Activated naive CD4-positive, alpha-beta T cell treated with anti-CD3 and anti-CD28 coated beads, Interleukin-2, amount 10 ng/mL, durations not matched to agents 7 days and 5 days (primary cell): Measurements from ENCODE around the gene ABCB1.
"Not testable (repeated sequence)": the region's sequence is repeated elsewhere in the genome, so short reads cannot be mapped to it uniquely, and the experiment has no call there.

Source experiments
- CTCF ChIA-PET: fragments of 350-600 bp; sonication (Branson Sonifier 250); formaldehyde crosslinking; loops from one replicate; lab custom pipeline; 2021; ENCODE audit warnings: antibody characterized with exemption; lab: Charles Lee
- DNase-seq: peaks from one replicate; pipeline ENCODE4 v3.0.0-alpha.2; 2020
- H3K27ac Mint-ChIP-seq: one replicate; pipeline ENCODE4 v1.8.0; 2021; ENCODE audit warnings: mild to moderate bottlenecking, moderate library complexity, mixed read lengths
- H3K27me3 Mint-ChIP-seq: one replicate; pipeline ENCODE4 v1.8.0; 2021; ENCODE audit warnings: mild to moderate bottlenecking, mixed read lengths
- H3K36me3 Mint-ChIP-seq: one replicate; pipeline ENCODE4 v1.8.0; 2021; ENCODE audit warnings: mixed read lengths
- H3K4me1 Mint-ChIP-seq: one replicate; pipeline ENCODE4 v1.8.0; 2021; ENCODE audit warnings: mixed read lengths
- H3K4me3 Mint-ChIP-seq: one replicate; pipeline ENCODE4 v1.8.0; 2021; ENCODE audit warnings: mild to moderate bottlenecking, moderate library complexity, mixed read lengths
- H3K9me3 Mint-ChIP-seq: one replicate; pipeline ENCODE4 v1.8.0; 2021; ENCODE audit warnings: mixed read lengths

ABCB1 gene

GRCh38 chr7:87598234-87599009 is 2.3 kb downstream of the ABCB1 start:
- Mint-ChIP-seq H3K27me3 (peaks cover 24% of the 10 kb centered on the region), H3K4me3 (no peak overlapping the region), H3K27ac (no peak overlapping the region), H3K4me1 (peaks cover 29% of the 10 kb centered on the region), H3K9me3 (no peaks in the 10 kb centered on the region), H3K36me3 (no peaks in the 10 kb centered on the region)
- CTCF ChIA-PET: interaction anchor here (2.5 kb wide), 1 partner anchor 30 kb away, joined by 7 read pairs; the partner anchor contains the start of gene RUNDC3B
- DNase-seq: no peak

- Mint-ChIP-seq H3K27me3 (peaks cover 20% of the 10 kb centered on the region), H3K9me3 (no peaks in the 10 kb centered on the region), H3K4me3 (no peak overlapping the region), H3K27ac (no peak overlapping the region), H3K4me1 (peaks cover 27% of the 10 kb centered on the region), H3K36me3 (no peaks in the 10 kb centered on the region)
- DNase-seq: no peak
- CTCF ChIA-PET: no interaction called here
These were observed 4.0 kb downstream of the ABCB1 start for GRCh38 chr7:87596696-87597095.

- Mint-ChIP-seq H3K4me3 (no peak overlapping the region), H3K27ac (no peak overlapping the region), H3K9me3 (no peaks in the 10 kb centered on the region), H3K36me3 (no peaks in the 10 kb centered on the region), H3K27me3 (peaks cover 20% of the 10 kb centered on the region), H3K4me1 (peaks cover 24% of the 10 kb centered on the region)
- CTCF ChIA-PET: no interaction called here
- no peak for DNase-seq
These were observed 4.5 kb downstream of the ABCB1 start for GRCh38 chr7:87596136-87596535.

- no peaks in the 10 kb centered on the region for H3K36me3 Mint-ChIP-seq
These were observed 8.4 kb downstream of the ABCB1 start for GRCh38 chr7:87592300-87592699.

GRCh38 chr7:87591211-87591610 is 9.5 kb downstream of the ABCB1 start:
- Mint-ChIP-seq H3K4me3 (no peak overlapping the region), H3K27ac (no peak overlapping the region), H3K36me3 (no peaks in the 10 kb centered on the region), H3K4me1 (peaks cover 9% of the 10 kb centered on the region), H3K27me3 (no peaks in the 10 kb centered on the region), H3K9me3 (no peaks in the 10 kb centered on the region)
- no peak for DNase-seq
- CTCF ChIA-PET: no interaction called here

More at GRCh38 chr7:87592300-87592699, 8.4 kb downstream of the ABCB1 start:
- CTCF ChIA-PET: no interaction called here
- Mint-ChIP-seq H3K27me3 (no peaks in the 10 kb centered on the region), H3K27ac (no peak overlapping the region), H3K4me1 (peaks cover 2% of the 10 kb centered on the region), H3K9me3 (no peaks in the 10 kb centered on the region), H3K4me3 (no peak overlapping the region)
- DNase-seq: no peak

- no peaks in the 10 kb centered on the region for H3K27me3 Mint-ChIP-seq
- no peak overlapping the region for H3K27ac Mint-ChIP-seq
- no peaks in the 10 kb centered on the region for H3K36me3 Mint-ChIP-seq
- no peaks in the 10 kb centered on the region for H3K9me3 Mint-ChIP-seq
- DNase-seq: no peak
- H3K4me3 Mint-ChIP-seq: no peak overlapping the region
- H3K4me1 Mint-ChIP-seq: peaks cover 12% of the 10 kb centered on the region
- CTCF ChIA-PET: no interaction called here
These were observed 10.1 kb downstream of the ABCB1 start for GRCh38 chr7:87590578-87590977.

GRCh38 chr7:87589631-87590030 is 11.1 kb downstream of the ABCB1 start:
- H3K27ac Mint-ChIP-seq: no peak overlapping the region
- CTCF ChIA-PET: no interaction called here
- H3K27me3 Mint-ChIP-seq: no peaks in the 10 kb centered on the region
- H3K36me3 Mint-ChIP-seq: no peaks in the 10 kb centered on the region
- H3K4me3 Mint-ChIP-seq: no peak overlapping the region
- DNase-seq: no peak
- peaks cover 12% of the 10 kb centered on the region for H3K4me1 Mint-ChIP-seq
- H3K9me3 Mint-ChIP-seq: no peaks in the 10 kb centered on the region

- Mint-ChIP-seq H3K27ac (no peak overlapping the region), H3K4me3 (no peak overlapping the region), H3K27me3 (no peaks in the 10 kb centered on the region), H3K9me3 (no peaks in the 10 kb centered on the region), H3K4me1 (peaks cover 8% of the 10 kb centered on the region), H3K36me3 (no peaks in the 10 kb centered on the region)
- no peak for DNase-seq
- CTCF ChIA-PET: no interaction called here
These were observed 19.0 kb downstream of the ABCB1 start for GRCh38 chr7:87581723-87582122.

GRCh38 chr7:87580636-87581035 is 20.0 kb downstream of the ABCB1 start:
- Mint-ChIP-seq H3K27ac (no peak overlapping the region), H3K9me3 (no peaks in the 10 kb centered on the region), H3K4me1 (no peaks in the 10 kb centered on the region), H3K4me3 (no peak overlapping the region), H3K27me3 (no peaks in the 10 kb centered on the region), H3K36me3 (no peaks in the 10 kb centered on the region)
- DNase-seq: no peak
- CTCF ChIA-PET: no interaction called here

GRCh38 chr7:87575521-87575920 is 25.2 kb downstream of the ABCB1 start:
- CTCF ChIA-PET: no interaction called here
- no peak for DNase-seq
- Mint-ChIP-seq H3K4me1 (no peaks in the 10 kb centered on the region), H3K9me3 (no peaks in the 10 kb centered on the region), H3K4me3 (no peak overlapping the region), H3K27me3 (no peaks in the 10 kb centered on the region), H3K27ac (no peak overlapping the region), H3K36me3 (no peaks in the 10 kb centered on the region)

- Mint-ChIP-seq H3K9me3 (no peaks in the 10 kb centered on the region), H3K36me3 (no peaks in the 10 kb centered on the region), H3K27me3 (no peaks in the 10 kb centered on the region), H3K4me1 (no peaks in the 10 kb centered on the region), H3K4me3 (no peak overlapping the region), H3K27ac (no peak overlapping the region)
- DNase-seq: no peak
- CTCF ChIA-PET: interaction anchor here (1.1 kb wide), 1 partner anchor 10 kb away, joined by 3 read pairs; no protein-coding TSS in a partner anchor
These were observed 26.1 kb downstream of the ABCB1 start for GRCh38 chr7:87574630-87575029.

- H3K4me3 Mint-ChIP-seq, H3K4me1 Mint-ChIP-seq, H3K9me3 Mint-ChIP-seq, DNase-seq, H3K27me3 Mint-ChIP-seq, H3K27ac Mint-ChIP-seq, H3K36me3 Mint-ChIP-seq, CTCF ChIA-PET: not testable (repeated sequence)
These were observed 28.2 kb downstream of the ABCB1 start for GRCh38 chr7:87572513-87572912.

GRCh38 chr7:87570178-87570577 is 30.5 kb downstream of the ABCB1 start:
- no peak for DNase-seq
- Mint-ChIP-seq H3K4me3 (no peak overlapping the region), H3K4me1 (no peaks in the 10 kb centered on the region), H3K27ac (no peak overlapping the region), H3K36me3 (no peaks in the 10 kb centered on the region), H3K9me3 (no peaks in the 10 kb centered on the region), H3K27me3 (no peaks in the 10 kb centered on the region)
- CTCF ChIA-PET: no interaction called here

GRCh38 chr7:87567052-87567451 is 33.6 kb downstream of the ABCB1 start:
- Mint-ChIP-seq H3K36me3 (no peaks in the 10 kb centered on the region), H3K27ac (no peak overlapping the region), H3K9me3 (no peaks in the 10 kb centered on the region), H3K27me3 (no peaks in the 10 kb centered on the region), H3K4me3 (no peak overlapping the region), H3K4me1 (peaks cover 2% of the 10 kb centered on the region)
- CTCF ChIA-PET: no interaction called here
- no peak for DNase-seq

GRCh38 chr7:87566311-87566900 is 34.3 kb downstream of the ABCB1 start:
- H3K4me1 Mint-ChIP-seq: peaks cover 2% of the 10 kb centered on the region
- no peaks in the 10 kb centered on the region for H3K27me3 Mint-ChIP-seq
- H3K4me3 Mint-ChIP-seq: no peak overlapping the region
- CTCF ChIA-PET: no interaction called here
- H3K27ac Mint-ChIP-seq: no peak overlapping the region
- DNase-seq: no peak
- H3K36me3 Mint-ChIP-seq: no peaks in the 10 kb centered on the region
- no peaks in the 10 kb centered on the region for H3K9me3 Mint-ChIP-seq
